HCT116 (cell line): ENCODE results near the gene TMPRSS13. TPM values are rescaled to one million over a fixed set of nuclear protein-coding genes. Genes with fewer than 3 reads are reported as not detected.

Experiments
- ATAC-seq: fragments of 200-7000 bp; cut with Tn5 transposase; 2 replicates; pipeline ENCODE4 v1.9.1; 2020; ENCODE audit warnings: mild to moderate bottlenecking, moderate library complexity
- BruUV-seq: library from RNA; stranded (reverse); fragments of 400-500 nt; replicated peaks from 2 replicates; lab custom pipeline; 2021; lab: Mats Ljungman, UMichigan
- CTCF ChIA-PET: fragments of 300-600 bp; sonication (Branson Sonifier 250); formaldehyde crosslinking; loops from one replicate; lab custom pipeline; 2021; ENCODE audit warnings: antibody characterized with exemption; lab: Charles Lee
- POLR2A ChIA-PET: fragments of 300-600, 350-600 bp; sonication (Branson Sonifier 250); formaldehyde crosslinking; loops from one replicate; lab custom pipeline; 2021; ENCODE audit warnings: antibody characterized with exemption; lab: Charles Lee
- RAD21 ChIA-PET, 2 experiments: fragments of 300-600 bp; sonication (Branson Sonifier 250); formaldehyde crosslinking; loops; one replicate each; lab custom pipeline; 2023; ENCODE audit warnings: low total read pairs in 2 of 2; ENCODE audit not compliant: uncharacterized antibody in 2 of 2, unreplicated experiment in 2 of 2, low non-redundant PET in 1 of 2; lab: Charles Lee
- DNase-seq: peaks from one replicate; pipeline ENCODE4 v3.0.0-alpha.2; 2010; ENCODE audit warnings: low read depth, low spot score
- H2AFZ ChIP-seq: fragments of 200-600 bp; shearing (Covaris generic), sonication (generic); 2 replicates; pipeline ENCODE4 v1.6.1; 2017; ENCODE audit warnings: low read depth, mixed run types, mixed read lengths, antibody characterized with exemption, low read length; ENCODE audit not compliant: poor library complexity, severe bottlenecking
- H3K27ac ChIP-seq: 2 replicates; pipeline ENCODE4 v1.5.1; 2012; ENCODE audit warnings: low read depth, low read length
- H3K27me3 ChIP-seq: fragments of 200-600 bp; sonication (generic); 2 replicates; pipeline ENCODE4 v1.6.1; 2016; ENCODE audit warnings: mixed run types, low read length, mixed read lengths; ENCODE audit not compliant: insufficient read depth
- H3K36me3 ChIP-seq, 2 experiments: fragments of 200-500 bp in 1 of 2; fragments of 200-600 bp in 1 of 2; sonication (Bioruptor generic) in 1 of 2; sonication (generic) in 1 of 2; 2 replicates each; pipeline versions ENCODE4 v1.5.1 to v1.6.1; 2014 to 2016; ENCODE audit warnings: low read length in 2 of 2, inconsistent platforms in 1 of 2, mixed read lengths in 1 of 2, mixed run types in 1 of 2; ENCODE audit not compliant: insufficient read depth in 2 of 2, control insufficient read depth in 1 of 2
- H3K4me1 ChIP-seq, 2 experiments: fragments of 200-600 bp in 1 of 2; sonication (generic) in 1 of 2; 2 replicates each; pipeline versions ENCODE4 v1.5.1 to v1.6.1; 2012 to 2017; ENCODE audit warnings: low read length in 2 of 2, inconsistent platforms in 1 of 2, mild to moderate bottlenecking in 1 of 2, mixed read lengths in 1 of 2, mixed run types in 1 of 2, moderate library complexity in 1 of 2; ENCODE audit not compliant: insufficient read depth in 2 of 2, control insufficient read depth in 1 of 2
- H3K4me2 ChIP-seq: fragments of 200-600 bp; sonication (generic); 2 replicates; pipeline ENCODE4 v1.6.1; 2017; ENCODE audit warnings: mixed run types, low read length, mixed read lengths
- H3K4me3 ChIP-seq, 2 experiments: fragments of 200-600 bp in 1 of 2; sonication (generic) in 1 of 2; replicated peaks in 1 of 2; 2 replicates each; pipeline ENCODE4 v1.5.1; 2011 to 2016; ENCODE audit warnings: low read length in 2 of 2, control low read depth in 1 of 2, low read depth in 1 of 2, mild to moderate bottlenecking in 1 of 2, mixed read lengths in 1 of 2, mixed run types in 1 of 2
- H3K79me2 ChIP-seq: fragments of 200-600 bp; sonication (generic); 2 replicates; pipeline ENCODE4 v1.6.1; 2017; ENCODE audit warnings: mild to moderate bottlenecking, mixed run types, low read length, moderate library complexity, mixed read lengths; ENCODE audit not compliant: insufficient read depth
- H3K9ac ChIP-seq: fragments of 200-600 bp; sonication (generic); 2 replicates; pipeline ENCODE4 v1.6.1; 2016; ENCODE audit warnings: low read length, mixed read lengths
- H3K9me2 ChIP-seq: fragments of 200-600 bp; sonication (generic), shearing (Covaris generic); 2 replicates; pipeline ENCODE4 v1.6.1; 2017; ENCODE audit warnings: mixed run types, mild to moderate bottlenecking, moderate library complexity; ENCODE audit not compliant: insufficient read depth
- H3K9me3 ChIP-seq, 2 experiments: fragments of 200-500 bp in 1 of 2; fragments of 200-600 bp in 1 of 2; sonication (Bioruptor generic) in 1 of 2; sonication (generic) in 1 of 2; 2 replicates each; pipeline ENCODE4 v1.6.1; 2014 to 2017; ENCODE audit warnings: low read length in 2 of 2, mixed read lengths in 2 of 2, inconsistent platforms in 1 of 2, low read depth in 1 of 2, mild to moderate bottlenecking in 1 of 2, mixed run types in 1 of 2, moderate library complexity in 1 of 2; ENCODE audit not compliant: control insufficient read depth in 1 of 2, insufficient read depth in 1 of 2
- H4K20me1 ChIP-seq: fragments of 200-600 bp; sonication (generic), shearing (Covaris generic); 2 replicates; pipeline ENCODE4 v1.6.1; 2017; ENCODE audit warnings: mixed run types, mild to moderate bottlenecking, moderate library complexity; ENCODE audit not compliant: insufficient read depth
- CBX3 ChIP-seq: IDR thresholded peaks from 2 replicates; pipeline ENCODE4 v1.6.1; 2012; ENCODE audit warnings: low read depth
- CEBPB ChIP-seq: IDR thresholded peaks from 2 replicates; pipeline ENCODE4 v1.6.1; 2012; ENCODE audit warnings: low read depth
- EGR1 ChIP-seq: IDR thresholded peaks from 2 replicates; pipeline ENCODE4 v1.6.1; 2012; ENCODE audit warnings: low read depth
- EZH2 ChIP-seq: fragments of 200-600 bp; sonication (generic); IDR thresholded peaks from 2 replicates; pipeline ENCODE4 v1.6.1; 2017; ENCODE audit warnings: antibody characterized with exemption, mixed run types
- EZH2phosphoT487 ChIP-seq: fragments of 200-600 bp; IDR thresholded peaks from 2 replicates; pipeline ENCODE4 v1.6.1; 2018; ENCODE audit warnings: antibody characterized with exemption, borderline replicate concordance
- POLR2AphosphoS5 ChIP-seq: IDR thresholded peaks from 2 replicates; pipeline ENCODE4 v1.6.1; 2011; ENCODE audit warnings: mild to moderate bottlenecking, low read depth, low read length, moderate library complexity
- REST ChIP-seq: IDR thresholded peaks from 2 replicates; pipeline ENCODE4 v1.6.1; 2012; ENCODE audit warnings: low read depth
- SIN3A ChIP-seq: IDR thresholded peaks from 2 replicates; pipeline ENCODE4 v1.6.1; 2012; ENCODE audit warnings: low read depth
- TCF7L2 ChIP-seq: IDR thresholded peaks from 2 replicates; pipeline ENCODE4 v1.7.0; 2011; ENCODE audit warnings: borderline replicate concordance, inconsistent platforms; ENCODE audit not compliant: insufficient read depth, insufficient read length; ENCODE audit errors: extremely low read depth
- YY1 ChIP-seq: IDR thresholded peaks from 2 replicates; pipeline ENCODE4 v1.6.1; 2011; ENCODE audit warnings: low read length, low read depth, moderate library complexity, mild to moderate bottlenecking; ENCODE audit not compliant: insufficient replicate concordance; ENCODE audit errors: extremely low read depth
- intact Hi-C: fragments of 100-400 bp; cut with micrococcal nuclease; formaldehyde crosslinking; loops from 2 replicates; pipeline ENCODE4 v1.10.0; 2022
- total RNA-seq: library from RNA; stranded (reverse); gene quantifications from one replicate; pipeline ENCODE4 v1.2.1, GENCODE V29; 2021; ENCODE audit not compliant: unreplicated experiment

TMPRSS13 gene
- total RNA-seq, 1 experiment from 2014 or later: 0.52 TPM

- Histone ChIP-seq H3K4me1 (peaks cover 9 to 32% of the 10 kb centered on the region in 2 experiments), H3K27ac (no peak overlapping the region), H3K36me3 (no peaks in the 10 kb centered on the region), H4K20me1 (no peaks in the 10 kb centered on the region), H3K4me2 (peak overlapping the region; percentile 84), H3K9ac (peak overlapping the region; percentile 64; the same call in 1 of the 2 replicates), H3K27me3 (no peaks in the 10 kb centered on the region), H3K4me3 (peak overlapping the region; percentile 52 to 66), H2AFZ (no peak overlapping the region), H3K9me3 (no peaks in the 10 kb centered on the region), H3K79me2 (no peaks in the 10 kb centered on the region), H3K9me2 (no peaks in the 10 kb centered on the region)
- intact Hi-C loops: no loop called here
- CTCF ChIA-PET: interaction anchor here (1.1 to 1.9 kb wide), 5 partner anchors 38 to 145 kb away, joined by 3 to 11 read pairs (median 5); no protein-coding TSS in a partner anchor
- ATAC-seq (no peak), DNase-seq (no peak)
- RAD21 ChIA-PET: interaction anchor here in 1 of 2 experiments (1.2 to 2.1 kb wide), 2 partner anchors 39 kb away, joined by 3 to 8 read pairs; no protein-coding TSS in a partner anchor
- no peak for TF ChIP-seq CEBPB
- no peak for TF ChIP-seq YY1
- no TSS peak for BruUV-seq
- POLR2A ChIA-PET: interaction anchor here (1.3 to 1.4 kb wide), 2 partner anchors 23 to 218 kb away, joined by 3 to 5 read pairs; no protein-coding TSS in a partner anchor
These were observed 20.9 kb downstream of the TMPRSS13 start for GRCh38 chr11:117908109-117908895.

GRCh38 chr11:117907276-117908108 is 21.7 kb downstream of the TMPRSS13 start:
- no peaks in the 10 kb centered on the region for H3K9me3 ChIP-seq
- H3K27me3 ChIP-seq: no peaks in the 10 kb centered on the region
- no peaks in the 10 kb centered on the region for H3K79me2 ChIP-seq
- DNase-seq: peak; percentile 94
- intact Hi-C loops: no loop called here
- no peaks in the 10 kb centered on the region for H3K9me2 ChIP-seq
- H4K20me1 ChIP-seq: no peaks in the 10 kb centered on the region
- ChIA-PET RAD21 (interaction anchor here (0.9 to 2.1 kb wide), 2 partner anchors 39 kb away, joined by 3 to 8 read pairs; no protein-coding TSS in a partner anchor), POLR2A (interaction anchor here (1.0 to 1.4 kb wide), 5 partner anchors 22 to 219 kb away, joined by 3 to 7 read pairs (median 4); no protein-coding TSS in a partner anchor), CTCF (interaction anchor here (1.1 to 1.9 kb wide), 8 partner anchors 9 to 146 kb away, joined by 3 to 11 read pairs (median 5); no protein-coding TSS in a partner anchor)
- peak overlapping the region; percentile 42 for H3K27ac ChIP-seq
- peak overlapping the region; percentile 84 for H3K4me2 ChIP-seq
- H3K36me3 ChIP-seq: no peaks in the 10 kb centered on the region
- peak overlapping the region; percentile 64 for H3K9ac ChIP-seq
- peak overlapping the region; percentile 52 to 66 for H3K4me3 ChIP-seq
- peak; percentile 97 for ATAC-seq
- H2AFZ ChIP-seq: no peak overlapping the region
- BruUV-seq: TSS peak; percentile 89
- peaks cover 9 to 32% of the 10 kb centered on the region in 2 experiments for H3K4me1 ChIP-seq
- TF ChIP-seq SIN3A (peak; percentile 43; the same call in 1 of the 2 replicates), REST (no peak), TCF7L2 (no peak), POLR2AphosphoS5 (peak; percentile 99), CEBPB (no peak), EGR1 (peak; percentile 94), EZH2 (no peak), EZH2phosphoT487 (no peak), CBX3 (no peak)
